H1 (cell line): ENCODE results near the gene POU2F2. TPM values are rescaled to one million over a fixed set of nuclear protein-coding genes. Genes with fewer than 3 reads are reported as not detected.

Experiments
- CEBPB ChIP-seq: IDR thresholded peaks from 2 replicates; pipeline ENCODE4 v1.6.1; 2012; ENCODE audit warnings: low read depth, low read length
- JUN ChIP-seq: IDR thresholded peaks from 2 replicates; pipeline ENCODE4 v1.6.1; 2011; ENCODE audit warnings: low read depth, mild to moderate bottlenecking, improper control_type of control experiment, low read length
- KDM5A ChIP-seq: fragments of 200-600 bp; IDR thresholded peaks from 2 replicates; pipeline ENCODE4 v1.7.1; 2012; ENCODE audit warnings: mild to moderate bottlenecking, low read length, inconsistent platforms, mixed read lengths
- polyA plus RNA-seq, 7 experiments: library from polyadenylated mRNA; depleted of rRNA in 3 of 7; stranded (reverse) in 5 of 7; unstranded in 2 of 7; fragments of >200 nt in 5 of 7; fragments of 200-250 nt in 2 of 7; gene quantifications; 1 replicate in 5 of 7; 2 replicates in 1 of 7; 4 replicates in 1 of 7; pipeline versions ENCODE4 v1.2.1 to v1.2.3, GENCODE V29; 2011 to 2013; ENCODE audit warnings: missing spikeins in 2 of 7, mixed read lengths in 2 of 7
- total RNA-seq: library from RNA; stranded (reverse); fragmentation: NEBNext Ultra II Directional; extraction: Animal tissue kit (Norgen Biotek cat#: 25700); gene quantifications from 2 replicates; pipeline ENCODE4 v1.2.1, GENCODE V29; 2021

Gene POU2F2
- total and polyA plus RNA-seq, 2 of the 8 experiments (the other 6 are each of a cell fraction or from before 2014, with no cell fraction given): 5.0 to 6.1 TPM

GRCh38 chr19:42150911-42151361 lies 18.7 kb upstream of the POU2F2 start (continued):
- no peak for TF ChIP-seq CEBPB
- TF ChIP-seq KDM5A: no peak
- no peak for TF ChIP-seq JUN
